ENCODE data around the gene PRDM11. TPM values are rescaled to one million over a fixed set of nuclear protein-coding genes. Genes with fewer than 3 reads are reported as not detected.

PRDM11 gene
- total and polyA plus RNA-seq, 4 donors: 3.7 to 35.1 (median 14.1) TPM

GRCh38 chr11:45144126-45145082 lies 2.0 kb upstream of the PRDM11 start:
- no peak for ATAC-seq (ENCODE audit: insufficient read depth, low FRiP score)
- Histone ChIP-seq H3K9ac (ENCODE audit: insufficient read depth in 1 of 2, low read length in 2 of 2) (no peak overlapping the region), H3K27ac (ENCODE audit: low read depth in 1 of 2, low read length in 1 of 2) (no peak overlapping the region), H3K9me3 (ENCODE audit: control insufficient read depth in 4 of 4, insufficient read depth in 3 of 4, low read length in 3 of 4) (no peaks in the 10 kb centered on the region), H3K36me3 (ENCODE audit: control insufficient read depth in 4 of 4, insufficient read depth in 4 of 4, low read length in 4 of 4) (no peaks in the 10 kb centered on the region), H3K4me1 (ENCODE audit: control insufficient read depth in 5 of 5, insufficient read depth in 5 of 5, low read length in 5 of 5) (peaks cover 4 to 18% (median 12%) of the 10 kb centered on the region in 5 donors), H3K27me3 (ENCODE audit: control insufficient read depth in 3 of 3, insufficient read depth in 3 of 3, low read length in 2 of 3) (no peaks in the 10 kb centered on the region), H3K4me3 (no peak overlapping the region)
- DNase-seq: no peak
- TF ChIP-seq, protein P1, sequence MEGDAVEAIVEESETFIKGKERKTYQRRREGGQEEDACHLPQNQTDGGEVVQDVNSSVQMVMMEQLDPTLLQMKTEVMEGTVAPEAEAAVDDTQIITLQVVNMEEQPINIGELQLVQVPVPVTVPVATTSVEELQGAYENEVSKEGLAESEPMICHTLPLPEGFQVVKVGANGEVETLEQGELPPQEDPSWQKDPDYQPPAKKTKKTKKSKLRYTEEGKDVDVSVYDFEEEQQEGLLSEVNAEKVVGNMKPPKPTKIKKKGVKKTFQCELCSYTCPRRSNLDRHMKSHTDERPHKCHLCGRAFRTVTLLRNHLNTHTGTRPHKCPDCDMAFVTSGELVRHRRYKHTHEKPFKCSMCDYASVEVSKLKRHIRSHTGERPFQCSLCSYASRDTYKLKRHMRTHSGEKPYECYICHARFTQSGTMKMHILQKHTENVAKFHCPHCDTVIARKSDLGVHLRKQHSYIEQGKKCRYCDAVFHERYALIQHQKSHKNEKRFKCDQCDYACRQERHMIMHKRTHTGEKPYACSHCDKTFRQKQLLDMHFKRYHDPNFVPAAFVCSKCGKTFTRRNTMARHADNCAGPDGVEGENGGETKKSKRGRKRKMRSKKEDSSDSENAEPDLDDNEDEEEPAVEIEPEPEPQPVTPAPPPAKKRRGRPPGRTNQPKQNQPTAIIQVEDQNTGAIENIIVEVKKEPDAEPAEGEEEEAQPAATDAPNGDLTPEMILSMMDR (IDR thresholded peaks at IDR 0.05; ENCODE audit: control extremely low read depth, extremely low read depth): no peak
- 83 to 84% methylated on average over 16 of the region's 16 CpGs for WGBS, 2 donors

- H3K27me3 ChIP-seq (ENCODE audit: control insufficient read depth in 3 of 3, insufficient read depth in 3 of 3, low read length in 2 of 3): no peaks in the 10 kb centered on the region
- DNase-seq (no peak), ATAC-seq (ENCODE audit: insufficient read depth, low FRiP score) (no peak)
- H3K27ac ChIP-seq (ENCODE audit: low read depth in 1 of 2, low read length in 1 of 2): no peak overlapping the region
- no peaks in the 10 kb centered on the region for H3K9me3 ChIP-seq (ENCODE audit: control insufficient read depth in 4 of 4, insufficient read depth in 3 of 4, low read length in 3 of 4)
- H3K4me3 ChIP-seq: no peak overlapping the region
- no peaks in the 10 kb centered on the region for H3K36me3 ChIP-seq (ENCODE audit: control insufficient read depth in 4 of 4, insufficient read depth in 4 of 4, low read length in 4 of 4)
- TF ChIP-seq, protein P1 (IDR thresholded peaks at IDR 0.05; ENCODE audit: control extremely low read depth, extremely low read depth): no peak
- H3K4me1 ChIP-seq (ENCODE audit: control insufficient read depth in 5 of 5, insufficient read depth in 5 of 5, low read length in 5 of 5): peaks cover 4 to 18% (median 14%) of the 10 kb centered on the region in 5 donors
- H3K9ac ChIP-seq (ENCODE audit: insufficient read depth in 1 of 2, low read length in 2 of 2): no peak overlapping the region
- WGBS, 2 donors: 35 to 36% methylated on average over 3 of the region's 3 CpGs
These were observed 1.4 kb upstream of the PRDM11 start for GRCh38 chr11:45145083-45145378.

DNA sequence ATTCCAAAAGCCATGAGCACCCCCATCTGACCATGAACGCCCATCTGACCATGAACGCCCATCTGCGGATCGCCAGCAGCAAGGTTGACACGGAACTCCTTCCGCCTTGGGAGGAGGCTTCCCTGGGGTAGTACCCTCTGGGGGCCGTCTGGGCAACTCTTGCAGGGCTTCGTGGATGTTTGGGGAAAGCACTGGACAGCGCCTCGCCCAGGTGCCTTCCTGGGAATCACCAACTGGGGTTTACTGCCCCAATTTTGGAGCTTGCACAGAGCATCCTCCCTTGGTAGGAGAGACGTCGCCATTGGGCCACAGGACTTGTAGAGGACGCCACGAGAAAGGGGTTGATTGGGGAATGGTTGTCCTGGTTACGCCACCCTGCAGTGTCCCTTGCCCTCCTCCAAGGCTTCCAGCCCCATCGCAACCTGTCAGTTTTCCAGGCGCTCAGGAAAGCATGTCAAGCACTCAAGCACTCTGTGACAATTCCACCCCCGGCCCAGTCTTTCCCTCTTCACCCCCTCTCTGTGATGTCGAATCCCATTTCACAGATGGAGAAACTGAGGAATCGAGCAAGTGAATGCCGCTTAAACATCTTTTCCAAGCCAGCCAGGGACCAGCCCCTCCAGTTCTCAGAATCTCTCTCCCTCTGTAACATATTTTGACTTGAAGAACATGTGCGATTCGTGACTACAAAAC lies 914 bp upstream of the PRDM11 start:
- TF ChIP-seq, protein P1 (IDR thresholded peaks at IDR 0.05; ENCODE audit: control extremely low read depth, extremely low read depth): no peak
- peak overlapping the region; percentile 28 to 75 for H3K9ac ChIP-seq (ENCODE audit: insufficient read depth in 1 of 2, low read length in 2 of 2)
- H3K9me3 ChIP-seq (ENCODE audit: control insufficient read depth in 4 of 4, insufficient read depth in 3 of 4, low read length in 3 of 4): no peaks in the 10 kb centered on the region
- H3K4me3 ChIP-seq: no peak overlapping the region
- no peaks in the 10 kb centered on the region for H3K27me3 ChIP-seq (ENCODE audit: control insufficient read depth in 3 of 3, insufficient read depth in 3 of 3, low read length in 2 of 3)
- WGBS, 2 donors: 15 to 26% methylated on average over 23 of the region's 23 CpGs
- ATAC-seq (ENCODE audit: insufficient read depth, low FRiP score): no peak
- H3K27ac ChIP-seq (ENCODE audit: low read depth in 1 of 2, low read length in 1 of 2): no peak overlapping the region
- peaks cover 4 to 18% (median 14%) of the 10 kb centered on the region in 5 donors for H3K4me1 ChIP-seq (ENCODE audit: control insufficient read depth in 5 of 5, insufficient read depth in 5 of 5, low read length in 5 of 5)
- H3K36me3 ChIP-seq (ENCODE audit: control insufficient read depth in 4 of 4, insufficient read depth in 4 of 4, low read length in 4 of 4): no peaks in the 10 kb centered on the region
- peak in 2 of 3 donors; percentile 40 to 54 for DNase-seq
